Stimulated activated memory B cell treated with anti-CD40 and anti-IgM and Interleukin-4, amounts not matched to agents 10 μg/mL and 1 μg/mL and 100 μg/mL, for 72 hours (primary cell): Measurements from ENCODE around the gene FOXD4L1.
"Not testable (repeated sequence)": the region's sequence is repeated elsewhere in the genome, so short reads cannot be mapped to it uniquely, and the experiment has no call there.

Experiments used
- ATAC-seq: fragments of 150-1000 bp; cut with Tn5 transposase; 2 replicates; pipeline ENCODE4 v1.10.0; 2021
- H3K27ac Mint-ChIP-seq: one replicate; pipeline ENCODE4 v1.8.0; 2022; ENCODE audit warnings: mild to moderate bottlenecking, mixed read lengths
- H3K27me3 Mint-ChIP-seq: one replicate; pipeline ENCODE4 v1.8.0; 2022; ENCODE audit warnings: mixed read lengths
- H3K36me3 Mint-ChIP-seq: one replicate; pipeline ENCODE4 v1.8.0; 2022; ENCODE audit warnings: mixed read lengths
- H3K4me1 Mint-ChIP-seq: one replicate; pipeline ENCODE4 v1.8.0; 2022; ENCODE audit warnings: mixed read lengths
- H3K4me3 Mint-ChIP-seq: one replicate; pipeline ENCODE4 v1.8.0; 2022; ENCODE audit warnings: mild to moderate bottlenecking, moderate library complexity, mixed read lengths
- H3K9me3 Mint-ChIP-seq: one replicate; pipeline ENCODE4 v1.8.0; 2022; ENCODE audit warnings: mixed read lengths

Gene FOXD4L1

GRCh38 chr2:113511859-113512258, 13.4 kb downstream of the FOXD4L1 start:
- ATAC-seq: peak; percentile 50

GRCh38 chr2:113515457-113515856, 17.0 kb downstream of the FOXD4L1 start:
- not testable (repeated sequence) for H3K36me3 Mint-ChIP-seq, H3K27ac Mint-ChIP-seq, H3K4me1 Mint-ChIP-seq, ATAC-seq, H3K4me3 Mint-ChIP-seq, H3K9me3 Mint-ChIP-seq, H3K27me3 Mint-ChIP-seq

More at GRCh38 chr2:113511859-113512258, 13.4 kb downstream of the FOXD4L1 start:
- not testable (repeated sequence) for H3K4me3 Mint-ChIP-seq, H3K36me3 Mint-ChIP-seq, H3K27ac Mint-ChIP-seq, H3K4me1 Mint-ChIP-seq, H3K9me3 Mint-ChIP-seq
- H3K27me3 Mint-ChIP-seq: peaks cover 16% of the 10 kb centered on the region

- not testable (repeated sequence) for H3K9me3 Mint-ChIP-seq, H3K4me3 Mint-ChIP-seq, H3K4me1 Mint-ChIP-seq, H3K27me3 Mint-ChIP-seq, ATAC-seq, H3K36me3 Mint-ChIP-seq, H3K27ac Mint-ChIP-seq
These were observed 17.5 kb downstream of the FOXD4L1 start for GRCh38 chr2:113515995-113516394.

- H3K27me3 Mint-ChIP-seq: not testable (repeated sequence)
These were observed 18.6 kb downstream of the FOXD4L1 start for GRCh38 chr2:113517025-113517424.

GRCh38 chr2:113520837-113521236, 22.4 kb downstream of the FOXD4L1 start:
- H3K27me3 Mint-ChIP-seq, ATAC-seq, H3K4me1 Mint-ChIP-seq, H3K36me3 Mint-ChIP-seq, H3K4me3 Mint-ChIP-seq, H3K27ac Mint-ChIP-seq, H3K9me3 Mint-ChIP-seq: not testable (repeated sequence)

More at GRCh38 chr2:113517025-113517424, 18.6 kb downstream of the FOXD4L1 start:
- not testable (repeated sequence) for ATAC-seq, H3K36me3 Mint-ChIP-seq, H3K4me1 Mint-ChIP-seq, H3K27ac Mint-ChIP-seq, H3K9me3 Mint-ChIP-seq, H3K4me3 Mint-ChIP-seq

- not testable (repeated sequence) for H3K9me3 Mint-ChIP-seq, H3K4me1 Mint-ChIP-seq, ATAC-seq, H3K36me3 Mint-ChIP-seq, H3K27ac Mint-ChIP-seq, H3K4me3 Mint-ChIP-seq, H3K27me3 Mint-ChIP-seq
These were observed 23.0 kb downstream of the FOXD4L1 start for GRCh38 chr2:113521492-113521891.

GRCh38 chr2:113524986-113525385, 26.5 kb downstream of the FOXD4L1 start:
- not testable (repeated sequence) for H3K4me1 Mint-ChIP-seq, H3K36me3 Mint-ChIP-seq, H3K9me3 Mint-ChIP-seq, H3K27me3 Mint-ChIP-seq, H3K4me3 Mint-ChIP-seq, ATAC-seq, H3K27ac Mint-ChIP-seq

GRCh38 chr2:113527350-113528045, 29.0 kb downstream of the FOXD4L1 start:
- not testable (repeated sequence) for H3K27me3 Mint-ChIP-seq, H3K27ac Mint-ChIP-seq, H3K4me1 Mint-ChIP-seq, H3K9me3 Mint-ChIP-seq, H3K4me3 Mint-ChIP-seq, H3K36me3 Mint-ChIP-seq
- peak; percentile 70 for ATAC-seq

GRCh38 chr2:113528126-113528525, 29.7 kb downstream of the FOXD4L1 start:
- ATAC-seq, H3K9me3 Mint-ChIP-seq, H3K27me3 Mint-ChIP-seq, H3K4me3 Mint-ChIP-seq, H3K36me3 Mint-ChIP-seq, H3K4me1 Mint-ChIP-seq, H3K27ac Mint-ChIP-seq: not testable (repeated sequence)

- not testable (repeated sequence) for H3K27ac Mint-ChIP-seq, H3K36me3 Mint-ChIP-seq, H3K4me1 Mint-ChIP-seq, H3K9me3 Mint-ChIP-seq, ATAC-seq, H3K4me3 Mint-ChIP-seq, H3K27me3 Mint-ChIP-seq
These were observed 30.4 kb downstream of the FOXD4L1 start for GRCh38 chr2:113528904-113529303.

- H3K9me3 Mint-ChIP-seq, ATAC-seq, H3K27ac Mint-ChIP-seq, H3K27me3 Mint-ChIP-seq, H3K36me3 Mint-ChIP-seq, H3K4me1 Mint-ChIP-seq, H3K4me3 Mint-ChIP-seq: not testable (repeated sequence)
These were observed 34.5 kb downstream of the FOXD4L1 start for GRCh38 chr2:113532991-113533390.

GRCh38 chr2:113536573-113536972, 38.1 kb downstream of the FOXD4L1 start:
- H3K9me3 Mint-ChIP-seq, ATAC-seq, H3K27me3 Mint-ChIP-seq, H3K4me3 Mint-ChIP-seq, H3K4me1 Mint-ChIP-seq, H3K27ac Mint-ChIP-seq, H3K36me3 Mint-ChIP-seq: not testable (repeated sequence)

GRCh38 chr2:113540834-113541203, 42.4 kb downstream of the FOXD4L1 start:
- Mint-ChIP-seq H3K4me3 (peak overlapping the region; percentile 36), H3K27me3 (peaks cover 16% of the 10 kb centered on the region)
- H3K36me3 Mint-ChIP-seq, H3K27ac Mint-ChIP-seq, H3K9me3 Mint-ChIP-seq, ATAC-seq, H3K4me1 Mint-ChIP-seq: not testable (repeated sequence)

GRCh38 chr2:113541204-113541975, 42.9 kb downstream of the FOXD4L1 start:
- H3K27me3 Mint-ChIP-seq: peaks cover 16% of the 10 kb centered on the region
- not testable (repeated sequence) for H3K4me1 Mint-ChIP-seq, H3K27ac Mint-ChIP-seq, H3K9me3 Mint-ChIP-seq, H3K36me3 Mint-ChIP-seq
- ATAC-seq: peak; percentile 44
- peak overlapping the region; percentile 65 for H3K4me3 Mint-ChIP-seq

- not testable (repeated sequence) for H3K27ac Mint-ChIP-seq, H3K9me3 Mint-ChIP-seq, H3K4me1 Mint-ChIP-seq, H3K36me3 Mint-ChIP-seq
- H3K4me3 Mint-ChIP-seq: peak overlapping the region; percentile 75
- H3K27me3 Mint-ChIP-seq: peaks cover 16% of the 10 kb centered on the region
- peak; percentile 17 for ATAC-seq
These were observed 43.6 kb downstream of the FOXD4L1 start for GRCh38 chr2:113541976-113542485.

- not testable (repeated sequence) for H3K4me1 Mint-ChIP-seq, H3K27ac Mint-ChIP-seq, H3K9me3 Mint-ChIP-seq, ATAC-seq, H3K36me3 Mint-ChIP-seq
- H3K27me3 Mint-ChIP-seq: peaks cover 16% of the 10 kb centered on the region
- peak overlapping the region; percentile 75 for H3K4me3 Mint-ChIP-seq
These were observed 44.1 kb downstream of the FOXD4L1 start for GRCh38 chr2:113542529-113542928.
